A673 (cell line): ENCODE results near the gene PADI6. TPM values are rescaled to one million over a fixed set of nuclear protein-coding genes. Genes with fewer than 3 reads are reported as not detected.

ENCODE experiments used
- BruUV-seq: library from RNA; stranded (reverse); fragments of 400-500 nt; replicated peaks from 2 replicates; lab custom pipeline; 2021; lab: Mats Ljungman, UMichigan
- CTCF ChIA-PET: fragments of 300-600 bp; sonication (Branson Sonifier 250); formaldehyde crosslinking; loops from one replicate; lab custom pipeline; 2022; ENCODE audit warnings: antibody characterized with exemption; lab: Charles Lee
- POLR2A ChIA-PET: fragments of 300-600 bp; sonication (Branson Sonifier 250); formaldehyde crosslinking; loops from one replicate; lab custom pipeline; 2022; ENCODE audit warnings: antibody characterized with exemption; ENCODE audit not compliant: low non-redundant PET; lab: Charles Lee
- DNase-seq: peaks from one replicate; pipeline ENCODE4 v3.0.0-alpha.2; 2015; ENCODE audit warnings: low spot score
- H3K27ac ChIP-seq: fragments of 200-600 bp; sonication (generic); 2 replicates; pipeline ENCODE4 v1.5.1; 2016; ENCODE audit warnings: mixed run types, low read depth, mild to moderate bottlenecking, mixed read lengths, antibody characterized with exemption, low read length; ENCODE audit not compliant: poor library complexity, severe bottlenecking
- H3K27me3 ChIP-seq: fragments of 200-600 bp; sonication (generic); replicated peaks from 2 replicates; pipeline ENCODE4 v1.6.1; 2017; ENCODE audit warnings: mixed run types, low read depth, mild to moderate bottlenecking, mixed read lengths, antibody characterized with exemption, low read length; ENCODE audit not compliant: insufficient read depth, poor library complexity
- H3K36me3 ChIP-seq: fragments of 200-600 bp; sonication (generic); 2 replicates; pipeline ENCODE4 v1.6.1; 2016; ENCODE audit warnings: mixed run types, mild to moderate bottlenecking, mixed read lengths, antibody characterized with exemption, low read length; ENCODE audit not compliant: insufficient read depth, poor library complexity, severe bottlenecking
- H3K4me1 ChIP-seq: fragments of 200-600 bp; sonication (generic); 2 replicates; pipeline ENCODE4 v1.6.1; 2017; ENCODE audit warnings: mixed run types, mild to moderate bottlenecking, mixed read lengths, antibody characterized with exemption, low read length; ENCODE audit not compliant: insufficient read depth, poor library complexity, severe bottlenecking
- H3K4me3 ChIP-seq: fragments of 200-600 bp; sonication (generic); 2 replicates; pipeline ENCODE4 v1.5.1; 2016; ENCODE audit warnings: low read depth, mixed run types, mild to moderate bottlenecking, mixed read lengths, low read length; ENCODE audit not compliant: poor library complexity, severe bottlenecking
- H3K9me3 ChIP-seq: fragments of 200-600 bp; sonication (generic); 2 replicates; pipeline ENCODE4 v1.6.1; 2016; ENCODE audit warnings: mixed run types, low read depth, mild to moderate bottlenecking, mixed read lengths, antibody characterized with exemption, low read length; ENCODE audit not compliant: poor library complexity, severe bottlenecking
- EZH2 ChIP-seq: fragments of 200-600 bp; sonication (generic); IDR thresholded peaks from 2 replicates; pipeline ENCODE4 v1.6.1; 2017; ENCODE audit warnings: borderline replicate concordance, low read depth, mild to moderate bottlenecking, mixed read lengths, antibody characterized with exemption, low read length; ENCODE audit not compliant: poor library complexity, severe bottlenecking
- intact Hi-C: fragments of 100-400 bp; cut with micrococcal nuclease; formaldehyde crosslinking; loops from one replicate; pipeline ENCODE4 v1.10.0; 2022; ENCODE audit not compliant: unreplicated experiment
- total RNA-seq: library from RNA; stranded (reverse); gene quantifications from 2 replicates; pipeline ENCODE4 v1.2.3, GENCODE V29; 2021
- TF ChIP-seq, protein P1 (sequence below): fragments of 300-800, 200-600 bp; sonication (generic); conservative IDR thresholded peaks from 2 replicates; pipeline ENCODE4 v1.5.1; 2017; ENCODE audit warnings: low read depth, mild to moderate bottlenecking, antibody characterized with exemption, low read length, moderate library complexity, mixed read lengths

Gene PADI6
- total RNA-seq, 1 experiment from 2014 or later: not detected

DNA sequence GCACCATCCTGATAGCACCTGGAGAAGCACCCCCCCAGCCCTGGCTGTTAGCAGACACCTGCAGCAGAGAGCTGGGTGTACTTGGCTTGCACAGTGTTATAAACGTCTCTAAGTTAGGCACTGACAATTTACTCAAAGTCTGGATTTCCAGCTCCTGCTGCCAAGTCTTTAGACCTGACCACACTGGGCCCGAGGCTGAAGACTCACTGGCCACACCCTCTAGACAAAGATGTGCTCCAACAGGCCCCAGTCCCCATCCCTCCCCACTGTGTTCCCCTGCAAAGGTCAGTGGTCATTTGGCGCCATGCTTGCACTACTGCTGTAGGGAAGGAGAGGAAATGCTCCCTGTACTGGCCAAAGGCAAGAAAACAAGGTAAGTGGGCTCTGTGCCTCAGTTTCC, 31.1 kb downstream of the PADI6 start:
- Histone ChIP-seq H3K27me3 (no peaks in the 10 kb centered on the region), H3K27ac (no peak overlapping the region), H3K4me3 (no peak overlapping the region), H3K36me3 (peaks cover 12% of the 10 kb centered on the region), H3K4me1 (no peaks in the 10 kb centered on the region), H3K9me3 (no peaks in the 10 kb centered on the region)
- BruUV-seq: no TSS peak
- intact Hi-C loops: loop anchor here (10.0 kb wide), 1 partner anchor 278 kb away; no protein-coding TSS in a partner anchor
- DNase-seq: no peak
- CTCF ChIA-PET: interaction anchor here (0.9 kb wide), 1 partner anchor 33 kb away, joined by 6 read pairs; no protein-coding TSS in a partner anchor
- POLR2A ChIA-PET: no interaction called here
- no peak for TF ChIP-seq EZH2
- TF ChIP-seq, protein P1, sequence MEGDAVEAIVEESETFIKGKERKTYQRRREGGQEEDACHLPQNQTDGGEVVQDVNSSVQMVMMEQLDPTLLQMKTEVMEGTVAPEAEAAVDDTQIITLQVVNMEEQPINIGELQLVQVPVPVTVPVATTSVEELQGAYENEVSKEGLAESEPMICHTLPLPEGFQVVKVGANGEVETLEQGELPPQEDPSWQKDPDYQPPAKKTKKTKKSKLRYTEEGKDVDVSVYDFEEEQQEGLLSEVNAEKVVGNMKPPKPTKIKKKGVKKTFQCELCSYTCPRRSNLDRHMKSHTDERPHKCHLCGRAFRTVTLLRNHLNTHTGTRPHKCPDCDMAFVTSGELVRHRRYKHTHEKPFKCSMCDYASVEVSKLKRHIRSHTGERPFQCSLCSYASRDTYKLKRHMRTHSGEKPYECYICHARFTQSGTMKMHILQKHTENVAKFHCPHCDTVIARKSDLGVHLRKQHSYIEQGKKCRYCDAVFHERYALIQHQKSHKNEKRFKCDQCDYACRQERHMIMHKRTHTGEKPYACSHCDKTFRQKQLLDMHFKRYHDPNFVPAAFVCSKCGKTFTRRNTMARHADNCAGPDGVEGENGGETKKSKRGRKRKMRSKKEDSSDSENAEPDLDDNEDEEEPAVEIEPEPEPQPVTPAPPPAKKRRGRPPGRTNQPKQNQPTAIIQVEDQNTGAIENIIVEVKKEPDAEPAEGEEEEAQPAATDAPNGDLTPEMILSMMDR: no peak

DNA sequence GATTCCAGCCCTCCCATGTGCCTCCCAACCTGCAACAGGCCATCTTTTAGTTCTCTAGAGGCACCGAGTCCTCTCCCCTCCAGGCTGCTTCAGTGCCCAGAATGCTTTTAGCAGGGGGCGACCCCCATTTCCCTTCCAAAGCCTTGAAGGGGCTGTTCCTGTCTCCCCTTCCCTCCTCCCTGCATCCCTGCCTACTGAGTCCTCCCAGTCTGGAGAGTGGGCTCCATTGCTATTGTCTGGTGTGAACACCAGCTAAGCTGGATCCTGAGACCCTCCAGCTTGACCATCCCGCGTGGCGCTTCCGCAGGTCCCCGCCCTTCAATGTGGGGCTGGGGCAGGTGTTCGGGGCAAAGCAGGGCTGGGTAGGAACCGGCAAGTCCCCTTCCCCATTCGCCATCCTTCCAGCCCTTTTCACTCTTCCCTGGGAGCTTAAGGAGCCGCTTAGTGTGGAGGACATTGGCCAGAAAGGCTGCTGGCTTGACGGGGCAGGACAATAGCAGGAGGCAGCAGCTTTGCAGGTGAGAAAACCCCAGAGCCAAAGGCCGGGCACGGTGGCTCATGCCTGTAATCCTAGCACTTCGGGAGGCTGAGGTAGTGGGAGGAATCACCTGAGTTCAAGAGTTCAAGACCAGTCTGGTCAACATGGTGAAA, 32.2 kb downstream of the PADI6 start:
- H3K27ac ChIP-seq: no peak overlapping the region

DNA sequence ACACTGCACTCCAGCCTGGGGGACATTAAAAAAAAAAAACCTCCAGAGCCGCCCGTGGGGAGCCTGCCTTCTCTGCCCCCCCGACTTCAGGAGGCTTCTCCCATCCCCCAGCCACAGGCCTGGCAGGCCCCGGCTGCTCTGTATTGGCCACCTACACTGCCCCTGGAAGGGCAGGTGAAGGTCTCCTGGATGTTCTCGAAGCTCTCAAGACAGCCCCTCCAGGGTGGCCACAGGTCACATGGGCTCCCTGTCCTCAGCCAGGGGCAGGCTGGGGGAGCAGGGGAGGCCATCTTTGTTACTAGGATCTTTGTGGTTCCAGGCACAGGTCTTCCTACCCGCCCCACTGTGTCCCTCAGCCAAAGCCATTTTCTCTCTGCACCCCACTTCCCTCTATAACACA, 32.8 kb downstream of the PADI6 start:
- ChIA-PET CTCF (no interaction called here), POLR2A (no interaction called here)
- no TSS peak for BruUV-seq
- Histone ChIP-seq H3K27me3 (no peaks in the 10 kb centered on the region), H3K4me3 (no peak overlapping the region), H3K36me3 (peaks cover 30% of the 10 kb centered on the region), H3K27ac (no peak overlapping the region), H3K4me1 (no peaks in the 10 kb centered on the region), H3K9me3 (no peaks in the 10 kb centered on the region)
- DNase-seq: no peak
- intact Hi-C loops: loop anchor here (5.0 to 10.0 kb wide), 2 partner anchors 280 to 348 kb away; no protein-coding TSS in a partner anchor
- no peak for TF ChIP-seq EZH2
- TF ChIP-seq, protein P1: no peak

More for the DNA sequence above, 32.2 kb downstream of the PADI6 start:
- no peak overlapping the region for H3K4me3 ChIP-seq
- CTCF ChIA-PET: no interaction called here
- intact Hi-C loops: loop anchor here (10.0 kb wide), 1 partner anchor 279 kb away; no protein-coding TSS in a partner anchor
- no peak for DNase-seq
- POLR2A ChIA-PET: no interaction called here
- no peaks in the 10 kb centered on the region for H3K27me3 ChIP-seq
- H3K36me3 ChIP-seq: peaks cover 23% of the 10 kb centered on the region
- BruUV-seq: no TSS peak
- no peaks in the 10 kb centered on the region for H3K4me1 ChIP-seq
- H3K9me3 ChIP-seq: no peaks in the 10 kb centered on the region
- TF ChIP-seq, protein P1: no peak
- TF ChIP-seq EZH2: no peak
